HG03354 (cell line): ENCODE results near the gene SEC22B.
"Not testable (repeated sequence)": the region's sequence is repeated elsewhere in the genome, so short reads cannot be mapped to it uniquely, and the experiment has no call there.

Source experiments
- ATAC-seq: cut with Tn5 transposase; IDR thresholded peaks from one replicate; pipeline ENCODE4 v1.9.1; 2021; ENCODE audit warnings: mild to moderate bottlenecking; ENCODE audit not compliant: unreplicated experiment, poor library complexity, severe bottlenecking

SEC22B gene

DNA sequence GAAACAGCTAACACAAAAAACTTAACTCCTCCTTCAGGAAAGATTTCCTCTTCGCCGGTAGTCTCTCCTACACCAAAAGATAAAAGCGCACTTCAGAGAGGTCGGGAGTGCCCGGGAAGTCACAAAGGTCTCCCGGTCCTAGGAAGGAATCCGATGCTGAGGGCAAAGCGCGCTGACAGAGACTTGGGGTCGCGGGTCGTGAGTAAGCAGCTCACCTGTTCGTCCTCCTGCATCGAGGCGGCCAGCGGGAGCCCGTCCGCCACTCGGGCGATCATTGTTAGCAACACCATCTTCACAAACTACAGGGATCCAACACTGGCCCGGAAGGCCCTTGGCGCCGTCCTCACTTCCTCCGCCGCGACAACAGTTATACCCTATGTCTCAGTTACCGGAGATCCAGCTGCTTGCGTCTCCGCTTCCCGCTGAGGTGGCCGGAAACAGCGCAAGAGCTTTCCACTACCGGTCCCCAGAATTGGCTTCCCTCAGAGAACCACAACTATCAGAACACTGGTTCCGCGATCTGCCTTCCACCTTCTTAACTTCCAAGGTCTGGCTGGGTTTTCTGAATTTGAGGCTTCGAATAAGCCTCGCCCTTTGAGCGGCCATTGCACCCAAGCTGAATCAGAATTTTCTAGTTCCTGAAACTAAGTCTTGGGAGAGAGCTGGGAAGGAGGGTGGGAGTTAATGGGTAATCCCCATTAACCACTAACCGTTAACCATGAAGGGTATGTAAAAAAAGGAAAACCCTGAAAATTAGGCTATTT, at the start of gene SEC22B:
TSS of gene SEC22B (minus strand) at position 429 of the 764 bp plus-strand sequence. CDS start at position 290, 139 bp downstream.
- peak; percentile 99 for ATAC-seq

- ATAC-seq, result not testable (repeated sequence)
Measured at GRCh38 chr1:120217933-120218332, 41.6 kb upstream of the SEC22B start.

DNA sequence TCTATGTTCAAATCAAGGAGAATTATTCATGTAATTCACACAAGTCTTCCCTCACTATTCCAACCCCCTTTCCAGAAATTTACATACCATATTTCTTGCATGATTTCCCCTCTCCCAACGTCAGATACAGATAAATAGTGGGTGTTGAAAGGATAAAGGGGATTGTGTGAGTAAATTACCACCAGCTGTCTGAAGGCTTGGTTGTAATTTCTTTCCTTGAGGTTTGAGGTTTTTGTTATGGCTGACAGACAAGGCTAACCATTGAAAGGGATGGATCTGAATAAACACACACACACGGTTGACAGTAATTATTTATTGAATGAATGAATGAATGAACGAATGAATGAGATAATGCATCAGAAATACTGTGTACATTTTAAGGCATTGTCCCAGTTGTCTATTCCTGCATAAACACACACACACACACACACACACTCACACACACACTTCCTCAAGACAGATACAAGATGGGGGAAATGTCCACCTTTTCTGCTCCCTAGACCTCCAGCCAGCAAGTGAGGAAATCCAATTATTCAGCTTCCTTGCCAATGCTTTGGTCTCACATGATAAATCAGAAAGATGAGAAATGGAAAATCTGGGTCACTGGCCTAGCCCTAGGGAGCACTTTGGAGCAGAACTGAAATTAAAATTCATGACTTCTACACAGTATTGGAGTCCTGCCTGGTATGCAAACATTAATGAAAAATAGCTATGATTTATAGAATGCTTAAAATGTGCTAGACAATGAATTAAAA, 41.0 kb upstream of the SEC22B start:
- not testable (repeated sequence) for ATAC-seq

- ATAC-seq, result not testable (repeated sequence)
Measured at GRCh38 chr1:120213606-120214005, 37.3 kb upstream of the SEC22B start.

- not testable (repeated sequence) for ATAC-seq
Measured at GRCh38 chr1:120210754-120211153, 34.4 kb upstream of the SEC22B start.

GRCh38 chr1:120196863-120197775, 20.8 kb upstream of the SEC22B start:
- not testable (repeated sequence) for ATAC-seq

- ATAC-seq, result not testable (repeated sequence)
Measured at GRCh38 chr1:120188626-120189025, 12.3 kb upstream of the SEC22B start.

GRCh38 chr1:120182176-120182707, 5.9 kb upstream of the SEC22B start:
- not testable (repeated sequence) for ATAC-seq

- ATAC-seq, result not testable (repeated sequence)
Measured at GRCh38 chr1:120179811-120180690, 3.7 kb upstream of the SEC22B start.

DNA sequence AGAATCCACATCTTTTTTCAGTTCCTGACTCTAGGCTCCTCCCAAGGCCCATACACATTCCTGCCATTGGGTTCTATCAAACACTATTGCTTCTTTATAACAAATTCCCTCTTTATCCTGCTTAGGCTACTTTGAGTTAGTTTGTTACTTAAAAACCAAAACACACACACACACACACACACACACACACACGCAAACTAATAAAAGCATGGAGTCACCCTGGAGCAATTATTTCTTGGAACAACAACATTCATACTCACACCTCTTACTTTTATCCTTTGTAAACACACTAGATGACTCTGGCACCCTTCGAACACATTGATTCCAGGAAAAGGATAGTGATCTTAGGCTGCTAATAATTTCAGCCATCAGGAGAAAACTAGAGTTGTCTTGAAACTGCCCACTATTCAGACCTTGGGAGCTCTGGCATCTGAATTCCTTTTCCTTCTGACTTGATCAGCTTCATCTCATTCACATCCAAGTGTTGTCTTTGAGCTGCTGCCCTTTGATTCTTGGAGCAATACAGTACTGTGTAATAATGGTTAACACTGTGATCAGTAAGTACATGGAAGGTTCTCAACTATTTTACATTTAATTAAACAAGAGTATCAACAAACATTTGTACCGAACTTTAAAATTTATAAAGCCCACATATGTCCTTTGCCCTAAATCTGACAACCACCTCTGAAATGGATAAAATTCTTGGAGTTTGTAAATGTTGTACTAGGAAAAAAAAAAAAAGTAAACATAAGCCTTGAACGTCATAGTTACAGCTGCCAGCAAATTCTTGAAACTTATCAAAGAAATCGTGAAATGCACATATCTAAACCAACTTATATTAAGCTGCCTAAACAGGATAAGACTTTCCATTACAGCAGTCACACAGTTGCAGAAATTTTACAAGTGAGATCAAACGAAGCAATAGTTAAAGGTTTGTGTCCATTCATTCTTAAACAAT, 2.8 kb upstream of the SEC22B start:
- ATAC-seq, result no peak

GRCh38 chr1:120178058-120178457, 1.7 kb upstream of the SEC22B start:
- ATAC-seq, result not testable (repeated sequence)

- ATAC-seq, result not testable (repeated sequence)
Measured at GRCh38 chr1:120175688-120176087, 632 bp downstream of the SEC22B start.

GRCh38 chr1:120164761-120165160, 11.6 kb downstream of the SEC22B start:
- not testable (repeated sequence) for ATAC-seq

- ATAC-seq, result not testable (repeated sequence)
Measured at GRCh38 chr1:120162015-120162414, 14.3 kb downstream of the SEC22B start.

GRCh38 chr1:120158495-120158894, 17.8 kb downstream of the SEC22B start:
- not testable (repeated sequence) for ATAC-seq

GRCh38 chr1:120158086-120158485, 18.2 kb downstream of the SEC22B start:
- ATAC-seq, result not testable (repeated sequence)

GRCh38 chr1:120150138-120150822, 26.0 kb downstream of the SEC22B start:
- not testable (repeated sequence) for ATAC-seq
